Colonic mucosa (tissue), 4 donors: Measurements from ENCODE around the gene SOX6. TPM values are rescaled to one million over a fixed set of nuclear protein-coding genes. Genes with fewer than 3 reads are reported as not detected.

Experiments
- DNase-seq: peaks from one replicate; pipeline ENCODE4 v3.0.0-alpha.2; 2020
- H3K27ac ChIP-seq: fragments of 200-600 bp; one replicate; pipeline ENCODE4 v1.8.0; 2021
- H3K27me3 ChIP-seq: fragments of 200-600 bp; one replicate; pipeline ENCODE4 v1.8.0; 2021
- H3K36me3 ChIP-seq: fragments of 200-600 bp; one replicate; pipeline ENCODE4 v1.8.0; 2021
- H3K4me1 ChIP-seq: fragments of 200-600 bp; one replicate; pipeline ENCODE4 v1.8.0; 2021; ENCODE audit warnings: mild to moderate bottlenecking
- H3K4me3 ChIP-seq: fragments of 200-600 bp; one replicate; pipeline ENCODE4 v1.8.0; 2021
- H3K9ac ChIP-seq, 2 donors: one replicate each; pipeline ENCODE4 v1.7.0; 2013; ENCODE audit warnings: control low read depth in 2 of 2, low read depth in 2 of 2, low read length in 2 of 2
- H3K9me3 ChIP-seq: fragments of 200-600 bp; one replicate; pipeline ENCODE4 v1.8.0; 2021
- CTCF ChIP-seq: fragments of 200-600 bp; IDR thresholded peaks from one replicate; pipeline ENCODE4 v1.8.0; 2022; ENCODE audit warnings: antibody characterized with exemption, mild to moderate bottlenecking
- intact Hi-C: fragments of 100-400 bp; cut with DNase I; formaldehyde crosslinking; loops from one replicate; pipeline ENCODE4 v1.14.1; 2022
- total RNA-seq, 2 donors: library from RNA; stranded (reverse); fragmentation: NEBNext Ultra II Directional in 1 of 2; extraction: Animal tissue kit (Norgen Biotek cat#: 25700) in 1 of 2; gene quantifications; one replicate each; pipeline ENCODE4 v1.2.1, GENCODE V29; 2021
- donor health status: healthy.
- donor health status: DM: no; HTN: no; CAD: no.
- donor health status: DM: no; HTN: no; CAD: no.

The SOX6 gene
- total RNA-seq, 2 donors from 2014 or later: 2.1 to 3.0 TPM

- intact Hi-C loops: no loop called here
- Histone ChIP-seq H3K9me3 (no peaks in the 10 kb centered on the region), H3K27ac (no peak overlapping the region), H3K9ac (no peak overlapping the region), H3K4me1 (no peaks in the 10 kb centered on the region), H3K4me3 (no peak overlapping the region), H3K36me3 (no peaks in the 10 kb centered on the region), H3K27me3 (no peaks in the 10 kb centered on the region)
- TF ChIP-seq CTCF: no peak
- DNase-seq: no peak
These were observed 178.1 kb downstream of the SOX6 start for GRCh38 chr11:16178273-16178672.

GRCh38 chr11:16177688-16178087, 178.7 kb downstream of the SOX6 start:
- no peaks in the 10 kb centered on the region for H3K9me3 ChIP-seq
- no peak for DNase-seq
- H3K4me3 ChIP-seq: no peak overlapping the region
- no peaks in the 10 kb centered on the region for H3K27me3 ChIP-seq
- no peak overlapping the region for H3K9ac ChIP-seq
- no peak overlapping the region for H3K27ac ChIP-seq
- no peak for TF ChIP-seq CTCF
- no peaks in the 10 kb centered on the region for H3K4me1 ChIP-seq
- no peaks in the 10 kb centered on the region for H3K36me3 ChIP-seq
- intact Hi-C loops: no loop called here

GRCh38 chr11:16173798-16174197, 182.5 kb downstream of the SOX6 start:
- no peak for TF ChIP-seq CTCF
- DNase-seq: no peak
- intact Hi-C loops: no loop called here
- no peaks in the 10 kb centered on the region for H3K9me3 ChIP-seq
- no peak overlapping the region for H3K27ac ChIP-seq
- no peaks in the 10 kb centered on the region for H3K4me1 ChIP-seq
- no peaks in the 10 kb centered on the region for H3K27me3 ChIP-seq
- no peaks in the 10 kb centered on the region for H3K36me3 ChIP-seq
- no peak overlapping the region for H3K4me3 ChIP-seq
- no peak overlapping the region for H3K9ac ChIP-seq

GRCh38 chr11:16171882-16172281, 184.5 kb downstream of the SOX6 start:
- Histone ChIP-seq H3K27me3 (no peaks in the 10 kb centered on the region), H3K4me3 (no peak overlapping the region), H3K9me3 (no peaks in the 10 kb centered on the region), H3K4me1 (no peaks in the 10 kb centered on the region), H3K9ac (no peak overlapping the region), H3K27ac (no peak overlapping the region), H3K36me3 (no peaks in the 10 kb centered on the region)
- no peak for TF ChIP-seq CTCF
- no peak for DNase-seq
- intact Hi-C loops: no loop called here

GRCh38 chr11:16169956-16170847, 186.1 kb downstream of the SOX6 start:
- no peak for TF ChIP-seq CTCF
- Histone ChIP-seq H3K27ac (no peak overlapping the region), H3K4me1 (no peaks in the 10 kb centered on the region), H3K9ac (no peak overlapping the region), H3K36me3 (no peaks in the 10 kb centered on the region), H3K9me3 (no peaks in the 10 kb centered on the region), H3K27me3 (no peaks in the 10 kb centered on the region), H3K4me3 (no peak overlapping the region)
- intact Hi-C loops: no loop called here
- DNase-seq: no peak
